SH-SY5Y (cell line): ENCODE data around the gene DNAAF2.

Source experiments
- GATA2 ChIP-seq: IDR thresholded peaks from 2 replicates; pipeline ENCODE4 v1.6.1; 2011; ENCODE audit warnings: mild to moderate bottlenecking, low read depth, low read length
- GATA3 ChIP-seq: IDR thresholded peaks from 2 replicates; pipeline ENCODE4 v1.6.1; 2011; ENCODE audit warnings: low read depth, mild to moderate bottlenecking, low read length, moderate library complexity

DNA sequence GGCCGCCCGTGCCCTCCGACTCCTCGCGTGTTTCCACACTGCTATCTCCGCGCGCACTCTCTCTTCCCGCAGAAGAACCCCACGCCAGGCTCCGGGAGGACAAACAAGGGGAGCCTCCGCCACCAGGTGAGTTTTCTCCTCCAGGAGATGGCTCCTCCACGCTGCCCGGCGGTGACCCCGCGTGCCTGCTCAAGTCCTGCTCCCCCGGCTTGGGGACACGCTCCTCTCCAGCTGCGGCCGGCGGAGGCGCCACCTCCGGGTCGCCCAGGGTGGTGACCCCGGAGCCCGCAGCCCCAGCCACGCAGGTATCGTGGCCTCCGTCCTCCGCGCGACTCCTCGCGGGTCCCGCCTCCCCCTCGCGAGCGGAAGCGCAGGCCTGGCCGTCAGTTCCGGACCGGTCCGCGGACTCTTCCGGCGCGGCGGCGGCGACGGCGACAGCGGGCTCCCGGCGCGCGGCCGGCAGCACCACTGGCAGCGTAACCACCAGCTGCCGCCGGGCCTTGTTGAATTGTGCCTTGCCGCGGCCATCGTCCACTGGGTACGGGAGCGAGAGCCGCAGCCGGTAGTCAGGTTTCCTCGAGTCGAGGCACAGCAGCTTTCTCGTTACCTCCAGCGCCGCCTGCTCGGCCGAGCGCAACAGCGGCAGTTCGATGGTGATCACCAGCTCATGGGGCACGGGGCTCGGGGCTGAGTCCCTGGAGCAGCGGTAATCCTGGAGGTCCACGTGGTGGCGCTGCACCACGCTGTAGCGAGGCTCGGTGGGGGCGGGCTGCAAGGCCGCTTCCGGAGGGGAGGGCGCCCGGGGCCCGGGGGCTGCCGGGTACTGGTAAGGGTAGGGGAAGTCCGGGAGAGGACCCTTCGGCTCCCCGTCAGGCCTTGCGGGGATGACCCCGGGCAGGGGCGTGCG is 1.2 kb downstream of the DNAAF2 start:
- no peak for TF ChIP-seq GATA3
- no peak for TF ChIP-seq GATA2
